Neural progenitor cell (in vitro differentiated cells): Measurements from ENCODE around the gene MAMSTR. TPM values are rescaled to one million over a fixed set of nuclear protein-coding genes. Genes with fewer than 3 reads are reported as not detected.

Experiments used
- DNase-seq: peaks from one replicate; pipeline ENCODE4 v3.0.0-alpha.2; 2016; ENCODE audit warnings: low spot score
- H2AFZ ChIP-seq: fragments of 200-600 bp; sonication (generic); replicated peaks from 2 replicates; pipeline ENCODE4 v1.6.1; 2016; ENCODE audit warnings: antibody characterized with exemption
- H3F3A ChIP-seq: fragments of 200-600 bp; sonication (generic); 2 replicates; pipeline ENCODE4 v1.6.1; 2016; ENCODE audit warnings: antibody characterized with exemption, low read depth
- H3K27ac ChIP-seq: fragments of 200-600 bp; sonication (generic); 2 replicates; pipeline ENCODE4 v1.5.1; 2016; ENCODE audit warnings: mild to moderate bottlenecking
- H3K27me3 ChIP-seq: fragments of 200-600 bp; sonication (generic); 2 replicates; pipeline ENCODE4 v1.6.1; 2016; ENCODE audit warnings: mild to moderate bottlenecking, moderate library complexity
- H3K36me3 ChIP-seq: fragments of 200-600 bp; sonication (generic); 2 replicates; pipeline ENCODE4 v1.5.1; 2016
- H3K4me1 ChIP-seq: fragments of 200-600 bp; sonication (generic); 2 replicates; pipeline ENCODE4 v1.6.1; 2016; ENCODE audit warnings: mixed run types
- H3K4me2 ChIP-seq: fragments of 200-600 bp; sonication (generic); 2 replicates; pipeline ENCODE4 v1.6.1; 2016
- H3K4me3 ChIP-seq: fragments of 200-600 bp; sonication (generic); 2 replicates; pipeline ENCODE4 v1.5.1; 2016
- H3K79me2 ChIP-seq: fragments of 200-600 bp; sonication (generic); 2 replicates; pipeline ENCODE4 v1.6.1; 2016; ENCODE audit warnings: low read depth
- H3K9ac ChIP-seq: fragments of 200-600 bp; sonication (generic); 2 replicates; pipeline ENCODE4 v1.6.1; 2016
- H3K9me3 ChIP-seq: fragments of 200-600 bp; sonication (generic); 2 replicates; pipeline ENCODE4 v1.5.1; 2016; ENCODE audit warnings: low read depth
- H4K20me1 ChIP-seq: fragments of 200-600 bp; sonication (generic); 2 replicates; pipeline ENCODE4 v1.6.1; 2016; ENCODE audit warnings: low read depth
- H3K27ac Mint-ChIP-seq: 3 replicates; pipeline ENCODE4 v1.8.0; 2021; ENCODE audit warnings: mixed read lengths
- H3K27me3 Mint-ChIP-seq: 2 replicates; pipeline ENCODE4 v1.8.0; 2022; ENCODE audit warnings: low read depth, mild to moderate bottlenecking, inconsistent platforms, moderate library complexity, mixed read lengths; ENCODE audit not compliant: insufficient read depth
- H3K36me3 Mint-ChIP-seq: 3 replicates; pipeline ENCODE4 v1.8.0; 2021; ENCODE audit warnings: mixed read lengths
- H3K4me1 Mint-ChIP-seq: 3 replicates; pipeline ENCODE4 v1.8.0; 2021; ENCODE audit warnings: mixed read lengths
- H3K4me3 Mint-ChIP-seq: 3 replicates; pipeline ENCODE4 v1.8.0; 2021; ENCODE audit warnings: mild to moderate bottlenecking, moderate library complexity, mixed read lengths
- H3K9me3 Mint-ChIP-seq: 3 replicates; pipeline ENCODE4 v1.8.0; 2020; ENCODE audit warnings: mixed read lengths
- EZH2 ChIP-seq: fragments of 200-600 bp; sonication (generic); IDR thresholded peaks from 2 replicates; pipeline ENCODE4 v1.6.1; 2017; ENCODE audit warnings: antibody characterized with exemption, mild to moderate bottlenecking, moderate library complexity
- EZH2phosphoT487 ChIP-seq: fragments of 200-600 bp; sonication (generic); IDR thresholded peaks from 2 replicates; pipeline ENCODE4 v1.6.1; 2017; ENCODE audit warnings: antibody characterized with exemption
- total RNA-seq: library from RNA; depleted of rRNA; stranded (reverse); fragments of >200 nt; gene quantifications from 2 replicates; pipeline ENCODE4 v1.2.3, GENCODE V29; 2015; ENCODE audit warnings: low replicate concordance
- TF ChIP-seq, protein P1 (sequence below): fragments of 200-600 bp; sonication (generic); IDR thresholded peaks from 2 replicates; pipeline ENCODE4 v1.5.1; 2017; ENCODE audit warnings: antibody characterized with exemption, mild to moderate bottlenecking

The MAMSTR gene
- total RNA-seq, 1 donor from 2014 or later: 1.2 TPM

DNA sequence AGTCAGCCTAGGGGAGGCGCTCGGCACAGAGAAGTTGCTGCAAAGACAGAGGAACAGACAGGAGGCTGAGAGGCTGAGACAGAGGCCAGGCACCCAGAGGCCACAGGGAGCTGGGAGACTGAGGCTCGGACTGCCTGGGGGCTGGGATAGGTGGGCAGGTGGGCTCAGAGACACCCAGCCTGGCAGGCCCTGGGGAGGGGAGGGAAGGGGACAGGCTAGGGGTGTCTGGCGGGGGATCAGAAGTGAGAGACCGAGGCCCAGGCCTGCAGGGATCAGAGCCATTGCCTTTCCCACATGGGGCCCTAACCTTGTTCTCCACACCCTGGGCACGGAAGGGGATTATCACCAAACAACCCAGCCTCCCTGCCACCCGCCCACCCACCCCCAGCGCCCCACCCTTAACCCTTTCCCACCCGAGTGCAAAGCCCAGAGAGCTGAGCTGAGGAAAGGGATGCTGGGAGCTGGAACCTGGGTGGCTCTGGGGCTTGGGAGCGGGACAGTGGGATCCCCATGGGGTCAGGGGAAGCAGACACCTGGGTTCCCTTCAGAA, 48.0 kb downstream of the MAMSTR start:
- peaks cover 6% of the 10 kb centered on the region for H3K9me3 Mint-ChIP-seq
- no peak for DNase-seq
- peaks cover 8% of the 10 kb centered on the region for H3K27me3 Mint-ChIP-seq
- peaks cover 16% of the 10 kb centered on the region for H3K27me3 ChIP-seq
- no peak overlapping the region for H3K9ac ChIP-seq
- H3K27ac ChIP-seq: no peak overlapping the region
- TF ChIP-seq EZH2 (no peak), EZH2phosphoT487 (no peak)
- TF ChIP-seq, protein P1, sequence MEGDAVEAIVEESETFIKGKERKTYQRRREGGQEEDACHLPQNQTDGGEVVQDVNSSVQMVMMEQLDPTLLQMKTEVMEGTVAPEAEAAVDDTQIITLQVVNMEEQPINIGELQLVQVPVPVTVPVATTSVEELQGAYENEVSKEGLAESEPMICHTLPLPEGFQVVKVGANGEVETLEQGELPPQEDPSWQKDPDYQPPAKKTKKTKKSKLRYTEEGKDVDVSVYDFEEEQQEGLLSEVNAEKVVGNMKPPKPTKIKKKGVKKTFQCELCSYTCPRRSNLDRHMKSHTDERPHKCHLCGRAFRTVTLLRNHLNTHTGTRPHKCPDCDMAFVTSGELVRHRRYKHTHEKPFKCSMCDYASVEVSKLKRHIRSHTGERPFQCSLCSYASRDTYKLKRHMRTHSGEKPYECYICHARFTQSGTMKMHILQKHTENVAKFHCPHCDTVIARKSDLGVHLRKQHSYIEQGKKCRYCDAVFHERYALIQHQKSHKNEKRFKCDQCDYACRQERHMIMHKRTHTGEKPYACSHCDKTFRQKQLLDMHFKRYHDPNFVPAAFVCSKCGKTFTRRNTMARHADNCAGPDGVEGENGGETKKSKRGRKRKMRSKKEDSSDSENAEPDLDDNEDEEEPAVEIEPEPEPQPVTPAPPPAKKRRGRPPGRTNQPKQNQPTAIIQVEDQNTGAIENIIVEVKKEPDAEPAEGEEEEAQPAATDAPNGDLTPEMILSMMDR: no peak
- H3K27ac Mint-ChIP-seq: peak overlapping the region; percentile 78
- no peaks in the 10 kb centered on the region for H3K36me3 ChIP-seq
- H3K79me2 ChIP-seq: no peaks in the 10 kb centered on the region
- peaks cover 9% of the 10 kb centered on the region for H3F3A ChIP-seq
- no peaks in the 10 kb centered on the region for H3K9me3 ChIP-seq
- H3K4me3 ChIP-seq: no peak overlapping the region
- no peak overlapping the region for H3K4me2 ChIP-seq
- no peak overlapping the region for H2AFZ ChIP-seq
- H3K4me1 Mint-ChIP-seq: peaks cover 35% of the 10 kb centered on the region
- no peaks in the 10 kb centered on the region for H3K36me3 Mint-ChIP-seq
- no peaks in the 10 kb centered on the region for H4K20me1 ChIP-seq
- H3K4me3 Mint-ChIP-seq: no peak overlapping the region
- H3K4me1 ChIP-seq: peaks cover 25% of the 10 kb centered on the region

DNA sequence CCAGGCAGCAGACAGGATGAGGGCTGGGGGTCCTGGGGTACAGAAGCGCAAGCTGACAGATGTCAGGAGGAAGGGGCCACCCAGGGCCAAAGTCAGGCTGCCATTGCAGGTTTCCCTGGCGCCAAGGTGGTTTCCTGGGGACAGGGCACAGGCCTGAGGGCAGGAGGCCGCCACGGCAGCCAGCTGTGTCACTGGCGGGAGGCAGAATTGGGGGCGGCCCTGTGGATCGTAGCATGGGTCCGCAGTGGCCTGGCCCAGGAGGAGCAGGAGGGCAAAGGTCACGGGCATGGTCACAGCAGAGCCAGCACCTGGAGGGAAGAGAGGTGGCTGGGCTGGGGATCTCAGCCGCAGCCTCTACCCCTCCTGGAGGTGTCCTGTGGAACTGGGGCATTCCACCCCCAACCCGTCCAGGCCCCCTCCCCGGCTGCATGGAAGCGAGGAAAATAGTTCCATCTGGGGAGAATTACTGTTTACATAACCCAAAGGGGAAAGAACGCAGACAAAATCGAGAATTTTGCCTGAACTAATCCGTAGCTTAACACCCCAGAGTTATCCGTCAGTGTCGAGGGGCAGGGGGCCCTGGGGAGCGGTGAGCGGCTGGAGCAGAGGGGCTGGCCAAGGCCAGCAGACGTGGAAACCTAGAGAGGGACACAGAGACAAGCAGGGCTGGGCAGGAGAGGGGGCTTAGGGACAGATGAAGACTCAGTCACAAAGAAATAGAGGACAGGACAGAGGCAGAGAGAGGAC, 48.7 kb downstream of the MAMSTR start:
- no peaks in the 10 kb centered on the region for H4K20me1 ChIP-seq
- peak overlapping the region; percentile 78 for H3K27ac Mint-ChIP-seq
- H3K4me3 Mint-ChIP-seq: no peak overlapping the region
- H3K36me3 Mint-ChIP-seq: no peaks in the 10 kb centered on the region
- peaks cover 6% of the 10 kb centered on the region for H3K9me3 Mint-ChIP-seq
- no peak overlapping the region for H2AFZ ChIP-seq
- H3K9me3 ChIP-seq: no peaks in the 10 kb centered on the region
- peaks cover 16% of the 10 kb centered on the region for H3K27me3 ChIP-seq
- H3K4me1 ChIP-seq: peaks cover 25% of the 10 kb centered on the region
- no peak overlapping the region for H3K4me2 ChIP-seq
- no peak overlapping the region for H3K4me3 ChIP-seq
- H3K4me1 Mint-ChIP-seq: peaks cover 35% of the 10 kb centered on the region
- H3K27me3 Mint-ChIP-seq: peaks cover 8% of the 10 kb centered on the region
- no peaks in the 10 kb centered on the region for H3K79me2 ChIP-seq
- no peak overlapping the region for H3K9ac ChIP-seq
- no peaks in the 10 kb centered on the region for H3K36me3 ChIP-seq
- TF ChIP-seq EZH2phosphoT487 (no peak), EZH2 (no peak)
- TF ChIP-seq, protein P1: no peak
- peaks cover 11% of the 10 kb centered on the region for H3F3A ChIP-seq
- DNase-seq: no peak
- H3K27ac ChIP-seq: no peak overlapping the region

DNA sequence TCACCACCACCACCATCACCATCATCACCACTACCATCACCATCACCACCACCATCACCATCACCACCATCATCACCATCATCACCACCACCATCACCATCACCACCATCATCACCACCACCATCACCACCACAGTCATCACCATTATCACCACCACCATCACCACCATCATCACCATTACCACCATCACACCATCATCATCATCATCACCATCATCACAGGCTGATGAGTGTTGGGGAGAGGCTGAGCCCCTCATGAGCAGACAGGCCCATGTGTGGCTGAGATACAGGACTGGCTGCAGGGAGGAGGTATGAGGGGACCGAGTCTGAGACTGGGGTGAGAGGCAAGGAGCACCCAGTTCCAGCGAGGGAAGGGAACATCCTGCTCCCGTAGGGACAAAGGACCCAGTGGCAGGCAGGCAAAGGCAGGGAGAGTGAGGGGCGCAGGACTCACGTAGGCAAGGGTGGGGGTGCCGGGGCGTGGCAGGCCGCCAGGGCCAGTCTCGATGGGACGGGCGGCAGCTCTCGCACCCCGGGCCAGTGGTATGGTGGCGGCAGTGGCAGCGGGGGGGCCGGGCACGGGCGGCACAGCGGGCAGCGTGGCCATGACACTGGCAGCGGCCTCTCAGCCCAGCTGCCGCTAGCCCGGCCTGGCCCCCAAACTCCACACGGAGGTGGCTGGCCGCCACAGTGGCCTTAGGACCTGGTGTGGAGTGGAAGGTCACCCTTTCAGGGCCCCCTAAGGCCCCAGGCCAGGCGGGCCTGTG, 49.4 kb downstream of the MAMSTR start:
- TF ChIP-seq, protein P1: no peak
- TF ChIP-seq EZH2phosphoT487 (no peak), EZH2 (no peak)
- no peak for DNase-seq
- H3K27ac Mint-ChIP-seq: no peak overlapping the region
- peaks cover 31% of the 10 kb centered on the region for H3K4me1 Mint-ChIP-seq
- Histone ChIP-seq H3K4me2 (no peak overlapping the region), H3K4me1 (peaks cover 21% of the 10 kb centered on the region), H3K79me2 (no peaks in the 10 kb centered on the region), H3K9ac (no peak overlapping the region), H4K20me1 (no peaks in the 10 kb centered on the region), H3K27me3 (peaks cover 16% of the 10 kb centered on the region), H3K36me3 (no peaks in the 10 kb centered on the region), H2AFZ (no peak overlapping the region), H3K4me3 (no peak overlapping the region), H3K27ac (no peak overlapping the region), H3F3A (peaks cover 10% of the 10 kb centered on the region), H3K9me3 (no peaks in the 10 kb centered on the region)
- no peaks in the 10 kb centered on the region for H3K36me3 Mint-ChIP-seq
- peaks cover 8% of the 10 kb centered on the region for H3K27me3 Mint-ChIP-seq
- H3K9me3 Mint-ChIP-seq: peaks cover 6% of the 10 kb centered on the region
- peak overlapping the region; percentile 73 for H3K4me3 Mint-ChIP-seq
